ENCODE results near the gene AKAP8L.

The AKAP8L gene

DNA sequence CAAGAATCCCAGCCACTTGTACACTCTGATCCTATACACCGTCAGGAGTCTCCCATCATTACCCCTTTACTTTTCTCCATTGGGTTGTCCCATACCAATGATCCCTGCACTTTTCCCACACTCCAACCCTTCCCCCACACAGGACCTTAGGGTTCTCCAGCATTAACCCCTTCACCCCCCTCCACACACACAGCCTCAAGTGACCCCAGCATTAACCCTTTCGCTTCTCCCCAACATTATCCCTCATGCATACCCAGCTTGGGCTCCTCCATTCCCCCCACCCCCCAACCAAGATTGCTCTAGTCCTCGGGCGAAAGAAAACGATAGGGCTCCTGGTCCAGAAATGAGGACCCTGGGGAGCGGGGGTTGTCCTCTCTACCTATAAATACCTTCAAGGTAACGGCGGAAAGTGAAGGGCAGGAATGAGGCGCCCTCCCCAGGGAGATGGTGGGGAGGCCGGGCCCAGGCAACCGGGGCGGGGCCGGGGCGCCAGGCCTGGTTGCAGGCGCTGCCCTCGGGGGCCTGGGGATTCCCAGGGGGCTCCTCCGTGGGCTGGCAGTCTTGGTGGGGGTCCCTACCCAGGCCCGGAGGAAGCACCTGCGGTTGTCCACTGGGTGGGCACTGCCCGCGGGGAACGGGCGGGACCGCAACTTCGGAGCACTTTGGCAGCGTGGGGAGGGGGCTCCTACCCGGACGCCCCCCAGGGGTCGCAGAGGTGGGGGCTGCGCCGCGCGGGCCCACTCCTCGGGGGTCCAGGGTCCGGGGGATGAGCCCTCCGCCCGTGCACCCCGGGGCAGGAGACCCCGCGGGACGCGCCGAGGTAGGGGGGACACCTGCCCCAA lies 30.2 kb upstream of the AKAP8L start:
- DNase-seq (ENCODE audit: low read depth), result no peak

DNA sequence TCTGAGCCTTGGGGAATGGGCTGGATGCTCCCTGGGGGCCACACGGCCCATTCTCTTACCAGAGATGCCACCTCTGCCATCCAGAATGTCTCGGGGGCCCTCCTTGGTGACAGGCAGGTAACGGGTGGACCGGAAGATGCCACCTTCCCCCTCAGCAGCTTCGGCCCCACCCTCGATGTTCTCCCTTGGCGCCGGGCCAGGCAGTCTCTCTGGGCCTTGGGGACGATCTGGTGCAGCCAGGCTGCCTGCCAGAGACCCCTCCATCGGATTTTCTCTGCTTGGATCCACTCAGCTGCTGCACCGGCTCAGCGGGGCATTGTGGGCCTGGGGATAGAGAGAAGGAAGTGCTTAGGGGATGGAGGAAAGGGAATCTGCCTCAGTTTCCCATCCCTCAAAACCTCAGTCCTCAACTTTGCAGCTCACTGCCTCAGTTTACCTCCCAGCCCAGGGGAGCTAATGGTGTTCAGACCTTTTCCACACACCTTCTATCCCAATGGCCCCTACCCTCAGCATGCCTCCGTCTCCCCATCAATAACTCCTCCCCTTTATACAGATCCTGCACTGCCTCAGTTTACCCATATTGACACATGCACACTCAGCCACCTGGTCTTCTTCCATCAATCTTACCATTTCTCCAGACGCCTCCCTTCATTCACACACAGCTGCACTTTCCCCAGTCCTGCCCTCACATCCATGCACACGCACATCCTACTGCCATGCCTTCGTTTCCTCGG lies 29.4 kb upstream of the AKAP8L start:
- no peak for DNase-seq (ENCODE audit: low read depth)

DNA sequence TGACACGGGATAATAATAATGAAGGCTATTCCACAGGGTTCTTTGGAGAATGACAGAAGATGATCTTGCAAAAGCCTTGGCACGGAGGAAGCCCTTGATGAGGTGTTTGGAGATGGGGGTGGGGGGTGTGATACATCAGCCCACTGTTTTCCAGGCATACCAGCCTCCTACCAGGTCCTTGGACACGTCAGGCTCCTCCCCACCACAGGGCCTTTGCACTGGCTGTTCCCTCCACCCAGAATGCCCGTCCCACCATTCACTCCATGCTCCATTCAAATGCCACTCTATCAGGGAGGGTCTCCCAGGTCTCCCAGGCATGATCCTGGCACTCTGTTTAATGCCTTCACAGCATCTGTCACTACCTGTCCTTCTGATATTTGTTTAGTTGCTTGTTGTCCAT lies 28.3 kb upstream of the AKAP8L start:
- no peak for DNase-seq (ENCODE audit: low read depth)

DNA sequence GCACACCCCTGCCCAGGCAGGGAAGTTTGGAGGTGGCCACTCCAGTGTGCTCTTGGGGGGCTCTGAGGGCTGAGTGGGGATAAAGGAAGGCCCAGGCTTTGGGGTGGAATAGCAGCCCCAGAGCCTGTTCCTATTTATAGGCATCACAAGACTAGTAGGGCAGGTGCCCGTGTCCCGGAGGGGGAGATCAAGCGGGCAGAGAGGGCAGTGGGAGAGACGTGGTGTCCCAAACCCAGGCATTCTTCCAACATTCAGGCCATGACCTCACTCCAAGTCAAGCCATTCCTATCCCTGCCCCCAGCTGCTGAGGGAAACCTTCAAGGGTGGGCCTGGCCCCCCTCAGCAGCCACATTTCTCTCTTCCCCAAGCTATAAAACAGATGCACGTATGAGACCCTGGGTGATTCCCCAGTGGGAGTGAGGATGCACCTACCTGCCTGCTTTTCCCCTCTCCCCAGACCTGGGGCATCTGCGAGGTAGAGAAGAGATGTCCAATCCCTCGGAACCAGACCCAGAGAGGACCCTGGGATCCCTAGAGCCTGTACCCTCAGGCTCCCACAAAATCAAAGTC lies 27.1 kb upstream of the AKAP8L start:
- DNase-seq (ENCODE audit: low read depth), result no peak

DNA sequence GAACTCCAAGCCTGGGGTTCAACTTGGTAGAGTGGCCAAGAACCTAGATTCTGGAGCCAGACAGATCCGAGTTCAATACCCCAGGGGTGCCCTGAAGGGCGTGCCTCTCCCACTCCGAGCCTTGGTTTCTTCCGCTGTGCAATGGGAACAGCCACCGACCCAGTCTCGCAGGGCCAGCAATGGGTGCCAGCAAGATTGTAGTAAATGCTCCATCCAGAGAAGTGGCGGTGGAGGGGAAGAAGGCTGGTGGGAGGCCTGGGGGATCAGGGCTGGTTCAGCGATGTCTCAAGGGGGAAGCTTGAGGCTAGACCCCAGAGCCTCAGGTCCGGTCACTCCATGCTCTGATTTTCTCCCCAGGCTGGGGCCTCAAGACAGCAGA lies 26.4 kb upstream of the AKAP8L start:
- no peak for DNase-seq (ENCODE audit: low read depth)

DNA sequence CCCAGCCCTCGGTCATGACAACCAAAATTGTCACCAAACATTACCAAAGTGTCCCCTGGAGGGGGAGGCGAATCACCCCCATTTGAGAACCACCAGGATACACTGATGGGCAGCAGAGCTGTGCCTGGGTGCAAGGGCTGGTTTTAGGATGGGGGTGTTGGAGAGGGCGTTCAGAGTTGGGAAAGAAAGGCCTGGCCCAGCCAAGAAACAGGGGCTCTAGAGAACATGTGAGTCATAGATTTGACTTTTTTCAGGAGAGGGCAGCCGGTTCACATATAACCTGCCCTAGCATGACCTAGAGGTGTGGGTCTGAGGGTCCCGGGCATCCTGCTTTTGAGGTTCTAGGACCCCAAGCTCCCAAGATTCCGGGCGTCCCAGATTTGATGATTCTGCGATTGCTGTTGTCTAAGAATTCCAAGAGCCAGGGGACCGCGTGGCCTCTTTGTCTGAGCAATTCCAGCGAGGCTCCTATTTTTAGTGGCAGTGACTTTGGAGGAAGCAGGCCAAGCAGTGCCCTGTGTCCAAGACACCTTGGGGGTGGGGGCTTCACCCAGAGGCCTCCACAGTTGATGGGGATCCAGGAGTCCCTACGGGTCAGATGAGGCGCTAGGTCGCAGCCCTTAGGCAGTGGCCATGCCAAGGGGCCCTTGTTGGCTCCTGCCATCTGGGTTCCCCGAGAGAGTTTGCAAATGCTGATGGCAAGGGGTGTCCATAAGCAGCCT lies 25.9 kb upstream of the AKAP8L start:
- no peak for DNase-seq (ENCODE audit: low read depth)

DNA sequence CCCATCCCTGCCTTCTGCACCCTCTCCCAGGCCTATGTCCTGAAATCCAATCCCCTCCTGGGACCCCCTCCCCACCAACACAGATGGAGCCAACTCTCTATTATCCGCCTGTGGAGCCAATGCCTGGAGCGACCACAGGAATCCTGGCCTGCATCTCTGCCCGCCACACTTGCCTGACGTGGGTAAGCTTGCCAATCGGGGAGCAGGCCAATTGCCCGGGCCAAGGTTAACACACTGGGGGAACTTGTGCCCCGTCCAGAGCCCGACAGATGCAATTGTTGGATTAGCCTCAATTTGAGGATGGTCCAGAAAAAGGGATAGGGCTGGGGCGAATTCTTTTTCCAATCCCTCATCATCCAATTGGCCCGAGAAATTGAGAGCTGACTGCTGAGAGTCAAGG lies 25.1 kb upstream of the AKAP8L start:
- DNase-seq (ENCODE audit: low read depth), result no peak

DNA sequence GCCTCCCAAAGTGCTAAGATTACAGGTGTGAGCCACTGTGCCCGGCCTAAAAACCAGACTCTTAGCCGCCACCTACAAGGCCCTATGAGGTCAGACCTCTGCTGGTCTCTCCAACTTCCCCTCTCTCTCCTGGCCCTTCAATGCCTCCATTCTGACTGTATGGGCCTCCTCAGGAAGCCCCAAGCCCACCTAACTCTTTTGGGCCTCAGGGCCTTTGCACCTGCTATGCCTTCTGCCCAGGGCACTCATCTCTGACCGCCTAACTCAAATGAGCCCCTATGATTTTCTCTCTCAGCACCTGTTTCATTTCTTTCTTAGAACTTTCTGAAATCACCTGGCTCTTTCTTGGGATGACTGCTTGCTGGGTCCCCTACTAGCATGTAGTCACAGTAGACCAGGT lies 24.5 kb upstream of the AKAP8L start:
- no peak for DNase-seq (ENCODE audit: low read depth)

DNA sequence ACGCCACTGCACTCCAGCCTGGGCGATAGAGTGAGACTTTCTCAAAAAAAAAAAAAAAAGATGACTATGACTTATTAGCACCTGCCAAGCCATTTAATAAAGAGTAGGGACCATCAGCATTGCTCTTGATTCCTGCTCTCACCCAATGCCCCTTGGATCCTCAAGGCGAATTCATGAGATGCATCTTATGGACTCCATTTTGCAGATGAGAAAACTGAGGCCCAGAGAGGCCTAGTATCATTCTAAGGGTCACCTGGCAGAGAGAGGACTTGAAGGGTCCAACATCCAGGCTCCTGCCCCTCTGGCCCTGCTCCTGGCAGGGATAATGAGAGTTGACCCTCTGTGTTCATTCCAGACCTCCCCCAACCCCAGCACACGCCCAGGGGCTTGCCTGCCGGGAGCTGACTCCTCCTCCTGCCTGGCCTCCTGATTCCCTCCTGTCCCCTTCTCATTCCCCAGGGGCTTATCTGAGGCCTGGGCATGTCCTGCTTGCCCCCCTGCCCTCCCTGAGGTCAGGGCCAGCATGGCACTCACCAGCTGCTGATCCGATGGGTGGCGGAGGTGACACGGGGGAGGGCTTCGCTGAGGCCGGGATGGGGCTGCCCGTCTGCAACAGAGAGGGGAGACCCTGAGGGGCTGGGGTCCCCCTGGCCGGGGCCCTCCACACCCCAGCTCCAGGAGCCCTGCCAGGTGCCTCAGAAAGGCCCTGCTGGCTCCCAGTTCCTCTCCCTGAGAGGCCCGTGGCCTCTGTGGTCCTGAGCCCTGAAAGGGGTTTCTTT lies 23.5 kb upstream of the AKAP8L start:
- DNase-seq (ENCODE audit: low read depth), result no peak

DNA sequence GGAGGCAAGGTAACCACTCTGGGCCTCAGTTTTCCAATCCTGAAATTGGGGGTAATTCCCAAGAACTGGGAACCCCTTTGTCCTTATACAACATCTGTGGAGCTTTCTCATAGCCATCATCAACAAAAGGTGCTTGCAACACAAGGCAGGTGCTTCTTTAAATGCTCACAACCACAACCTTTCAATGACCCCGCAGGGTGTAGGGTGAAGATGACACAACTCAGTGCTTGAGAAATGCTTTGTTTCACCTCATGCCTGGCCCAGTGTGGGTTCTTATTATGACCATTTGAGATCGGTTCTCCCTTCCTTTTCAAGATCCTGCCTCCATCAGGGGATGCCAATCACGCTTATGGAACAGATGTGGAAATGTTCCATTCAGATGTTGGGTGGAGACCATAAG lies 22.5 kb upstream of the AKAP8L start:
- no peak for DNase-seq (ENCODE audit: low read depth)

DNA sequence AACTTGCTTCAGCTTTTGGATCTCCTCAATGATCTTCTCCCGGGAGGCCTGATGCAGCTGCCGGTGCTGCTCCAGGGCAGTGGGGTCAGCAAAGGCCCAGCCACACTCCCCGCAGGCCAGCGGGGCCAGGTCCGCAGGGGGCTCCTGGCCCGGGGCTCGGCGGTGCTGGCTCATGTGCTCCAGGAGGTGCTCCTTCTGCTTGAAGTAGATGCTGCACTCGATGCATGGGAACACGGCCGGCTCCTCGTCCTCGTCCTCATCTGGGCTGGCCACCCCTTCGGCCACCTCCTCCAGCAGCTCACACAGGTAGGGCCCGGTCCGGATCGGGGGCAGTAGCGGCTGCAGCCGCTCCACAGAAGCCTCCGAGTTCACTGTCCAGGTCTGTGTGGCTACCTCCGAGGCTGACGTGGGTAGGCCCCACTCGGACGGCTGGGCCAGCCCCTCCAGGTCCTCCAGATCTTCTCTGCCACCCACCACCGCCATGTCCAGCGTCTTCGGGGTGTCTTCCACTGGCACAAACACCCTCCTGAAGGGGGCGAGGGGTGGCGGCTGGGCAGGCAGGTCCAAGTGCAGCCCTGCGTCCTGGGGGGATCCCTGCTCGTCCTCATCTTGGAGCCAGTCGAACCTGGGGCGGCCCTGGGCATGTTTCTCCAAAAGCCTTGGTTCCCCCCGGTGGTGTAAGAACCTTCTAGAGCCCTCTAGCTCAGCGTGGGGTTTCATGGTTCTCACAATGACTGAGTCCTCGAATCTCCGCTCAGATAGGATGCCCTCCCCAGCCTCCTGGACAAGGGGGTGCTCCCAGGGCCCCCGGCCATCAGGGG lies 21.2 kb upstream of the AKAP8L start:
- no peak for DNase-seq (ENCODE audit: low read depth)

DNA sequence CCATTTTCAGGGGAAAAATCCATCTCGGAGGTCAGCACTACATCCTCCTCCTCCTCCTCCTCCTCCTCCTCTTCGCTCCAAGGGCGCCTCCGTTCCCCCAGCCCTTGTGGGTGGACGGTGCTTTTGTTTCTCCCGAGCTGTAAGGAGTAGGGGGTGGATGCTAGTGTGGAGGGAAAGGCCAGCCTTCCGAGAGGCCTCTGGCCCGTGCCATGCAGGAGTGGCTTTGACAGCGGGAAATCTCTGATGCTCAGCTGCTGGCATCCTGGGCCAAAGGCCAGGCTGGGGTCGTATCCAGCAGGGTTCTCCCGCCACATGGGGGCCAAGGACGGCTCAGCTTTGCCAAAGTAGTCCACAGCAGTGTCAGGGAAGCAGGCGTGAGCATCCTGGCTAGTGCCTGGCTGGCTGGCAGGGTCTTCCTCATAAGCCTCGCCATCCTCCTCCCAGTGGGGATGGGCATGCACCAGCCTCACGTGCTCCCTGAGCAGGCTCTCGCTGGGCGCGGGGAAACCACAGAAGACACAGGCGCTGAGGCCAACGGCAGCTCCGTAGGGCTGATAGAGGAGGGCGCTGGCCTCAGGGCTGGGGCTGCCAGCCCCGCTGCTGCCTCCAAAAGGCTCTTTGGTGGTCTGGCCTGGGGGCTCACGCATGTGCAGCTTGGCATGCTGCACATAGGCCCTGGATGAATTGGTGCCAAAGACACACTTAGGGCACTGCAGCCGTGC lies 20.5 kb upstream of the AKAP8L start:
- DNase-seq (ENCODE audit: low read depth), result no peak

DNA sequence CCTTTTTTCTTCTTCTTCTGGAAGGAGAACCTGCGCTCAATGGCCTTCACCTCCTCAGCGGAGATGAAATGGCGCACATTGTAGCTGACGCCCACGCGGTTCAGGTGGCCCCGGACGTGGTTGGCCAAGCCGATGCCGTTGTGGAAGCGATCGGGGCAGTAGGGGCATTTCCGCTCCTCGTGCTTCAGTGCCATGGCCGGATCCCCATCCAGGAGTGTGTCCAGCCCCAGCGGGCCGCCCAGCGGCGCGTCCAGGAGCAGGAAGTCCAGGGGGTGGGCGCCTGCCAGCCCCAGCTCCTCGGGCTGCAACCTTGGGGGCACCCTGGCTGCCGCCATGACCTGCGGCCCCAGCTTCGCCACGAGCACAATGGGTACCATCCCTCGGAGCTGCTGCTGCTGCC lies 19.8 kb upstream of the AKAP8L start:
- DNase-seq (ENCODE audit: low read depth), result no peak

DNA sequence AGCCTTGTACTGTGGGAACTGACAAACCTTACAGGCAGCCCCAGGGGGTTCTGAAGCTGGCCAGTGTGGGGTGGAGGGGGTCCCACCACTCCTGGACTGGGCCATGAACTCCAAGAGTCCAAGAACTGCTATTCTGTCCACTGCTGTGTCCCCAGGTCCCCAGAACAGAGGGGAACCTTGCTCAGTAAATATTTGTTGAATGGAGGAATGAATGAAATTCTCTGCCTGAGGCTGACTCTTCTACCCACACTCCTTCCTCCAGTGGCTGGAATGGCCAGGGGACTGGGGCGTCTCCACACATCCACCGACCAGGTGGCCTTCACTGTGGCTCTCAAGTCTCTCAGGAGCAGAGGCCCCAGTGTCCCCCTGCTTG lies 19.3 kb upstream of the AKAP8L start:
- DNase-seq (ENCODE audit: low read depth), result no peak

DNA sequence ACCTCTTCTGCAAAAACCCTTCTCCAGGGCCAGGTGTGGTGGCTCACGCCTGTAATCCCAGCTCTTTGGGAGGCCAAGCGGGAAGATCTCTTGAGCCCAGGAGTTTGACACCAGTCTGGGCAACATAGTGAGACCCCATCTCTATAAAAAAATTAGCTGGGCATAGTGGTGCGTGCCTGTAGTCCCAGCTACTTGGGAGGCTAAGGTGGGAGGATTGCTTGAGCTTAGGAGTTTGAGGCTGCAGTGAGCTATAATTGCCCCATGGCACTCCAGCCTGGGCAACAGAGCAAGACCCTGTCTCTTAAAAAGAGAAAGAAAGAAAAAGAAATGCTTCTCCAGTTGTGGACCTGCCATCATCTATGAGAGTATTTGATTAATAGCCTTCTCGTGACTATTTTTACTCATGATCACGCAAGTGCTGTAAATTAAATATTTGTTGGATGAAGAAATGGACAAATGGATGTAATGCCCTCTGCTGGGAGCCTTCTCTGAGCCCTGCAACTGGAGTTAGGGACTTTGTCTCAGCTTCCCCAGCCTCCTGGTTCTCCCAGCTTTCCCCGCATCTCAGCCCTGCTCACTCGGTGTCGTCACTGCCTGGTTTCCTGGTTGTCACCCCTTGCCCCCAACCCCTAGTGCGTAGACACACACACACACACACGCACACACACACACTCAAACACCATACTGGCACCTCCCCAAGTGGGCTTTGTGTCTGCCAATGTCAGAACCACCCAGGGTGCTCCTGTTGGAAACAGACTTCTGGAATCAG lies 18.8 kb upstream of the AKAP8L start:
- DNase-seq (ENCODE audit: low read depth), result no peak

DNA sequence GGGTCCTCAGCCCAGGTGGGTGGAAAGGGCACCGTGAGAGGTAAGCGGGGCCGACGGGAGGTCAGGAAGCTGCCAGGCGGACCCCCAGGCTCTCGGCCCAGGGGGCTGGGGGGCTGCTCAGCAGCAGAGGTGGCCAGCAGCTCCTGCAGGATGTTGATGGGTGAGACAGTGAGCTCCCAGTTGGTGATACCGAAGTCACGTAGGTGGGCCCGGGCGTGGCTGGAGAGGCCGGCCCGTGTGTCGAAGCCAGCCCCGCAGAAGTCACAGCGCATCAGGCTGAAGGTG lies 18.0 kb upstream of the AKAP8L start:
- DNase-seq (ENCODE audit: low read depth), result no peak

DNA sequence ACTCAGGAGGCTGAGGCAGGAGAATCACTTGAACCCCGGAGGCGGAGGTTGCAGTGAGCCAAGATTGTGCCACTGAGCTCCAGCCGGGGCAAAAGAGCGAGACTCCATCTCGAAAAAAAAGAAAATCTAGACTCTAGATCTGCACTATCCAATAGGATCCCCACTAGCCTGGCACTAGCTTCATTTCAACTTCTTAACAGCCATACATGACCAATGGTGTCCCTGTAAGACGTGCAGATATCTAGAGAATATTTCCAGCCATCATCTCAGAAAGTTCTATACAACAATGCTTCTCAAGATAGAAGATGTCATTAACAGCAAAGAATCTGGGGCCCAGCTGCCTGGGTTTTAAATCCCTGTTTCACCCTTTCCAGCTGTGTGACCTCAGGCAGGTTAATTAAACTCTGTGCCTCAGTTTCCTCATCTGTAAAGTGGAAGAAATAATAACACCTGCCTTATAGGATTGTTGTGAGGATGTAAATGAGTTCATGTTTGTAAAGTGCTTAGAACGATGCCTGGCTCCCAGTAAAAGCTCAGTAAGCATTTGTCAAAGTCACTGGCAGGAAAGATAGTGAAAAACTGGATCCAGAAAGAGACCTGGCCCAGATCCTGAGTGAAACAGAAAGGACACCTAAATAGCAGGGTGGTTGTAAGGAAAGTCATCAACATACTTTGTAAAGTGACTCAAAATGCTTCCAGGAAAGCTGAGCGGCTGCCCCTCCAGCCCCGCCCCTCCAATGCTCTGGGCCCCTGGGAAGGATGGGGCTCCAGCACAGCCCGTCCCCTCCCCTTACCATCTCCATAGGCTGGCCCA lies 17.4 kb upstream of the AKAP8L start:
- DNase-seq (ENCODE audit: low read depth), result no peak

DNA sequence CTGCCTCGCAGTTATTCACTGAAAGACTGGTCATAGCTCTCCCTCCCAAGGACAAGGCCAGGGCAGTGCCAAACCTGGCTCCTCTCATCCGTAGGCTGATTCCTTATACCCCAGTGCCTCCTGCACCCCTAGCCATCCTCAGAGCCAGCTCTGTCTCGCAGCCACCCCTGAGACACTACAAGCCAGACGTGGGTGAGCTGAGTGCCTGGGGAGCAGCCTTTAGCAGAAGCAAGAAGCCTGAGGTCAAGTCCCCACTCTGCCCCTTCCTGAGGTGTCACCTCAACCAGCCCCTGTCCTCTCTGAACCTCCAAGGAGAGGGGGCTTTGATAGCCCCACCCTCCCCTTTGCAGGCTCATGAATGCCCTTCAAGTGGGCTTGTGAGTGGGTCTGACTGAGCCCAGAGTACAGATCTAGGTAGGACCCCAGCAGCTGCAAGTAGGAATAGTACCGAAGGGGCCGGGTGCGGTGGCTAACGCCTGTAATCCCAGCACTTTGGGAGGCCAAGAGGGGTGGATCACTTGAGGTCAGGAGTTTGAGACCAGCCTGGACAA lies 14.8 kb upstream of the AKAP8L start:
- DNase-seq (ENCODE audit: low read depth), result no peak

Measured in stimulated activated CD8-positive, alpha-beta memory T cell treated with anti-CD3 and anti-CD28 coated beads, Interleukin-15, amount 100 ng/mL, for 24 hours (primary cell).